Loucy (cell line): ENCODE data around the gene OR1F1.
A peak's percentile ranks its signal among the peaks of the same experiment; 100 is the strongest.

Source experiments
- H2AFZ ChIP-seq: fragments of 200-600 bp; sonication (generic); 2 replicates; pipeline ENCODE4 v1.6.0; 2016; ENCODE audit warnings: antibody characterized with exemption, mild to moderate bottlenecking, low read length, moderate library complexity
- H3F3A ChIP-seq: fragments of 200-600 bp; 2 replicates; pipeline ENCODE4 v1.6.0; 2016; ENCODE audit warnings: antibody characterized with exemption, low read depth, mild to moderate bottlenecking
- H3K27me3 ChIP-seq: fragments of 200-600 bp; sonication (generic); 2 replicates; pipeline ENCODE4 v1.6.1; 2014; ENCODE audit warnings: low read length, mild to moderate bottlenecking; ENCODE audit not compliant: insufficient read depth, poor library complexity, severe bottlenecking
- H3K36me3 ChIP-seq: fragments of 200-600 bp; sonication (generic); 2 replicates; pipeline ENCODE4 v1.6.1; 2016; ENCODE audit warnings: low read length; ENCODE audit not compliant: insufficient read depth
- H3K4me1 ChIP-seq: fragments of 200-600 bp; sonication (generic); 2 replicates; pipeline ENCODE4 v1.5.1; 2014; ENCODE audit warnings: low read length, mild to moderate bottlenecking; ENCODE audit not compliant: insufficient read depth, poor library complexity, severe bottlenecking
- H3K4me2 ChIP-seq: fragments of 200-600 bp; sonication (generic); 2 replicates; pipeline ENCODE4 v1.6.0; 2014; ENCODE audit warnings: antibody characterized with exemption, low read length, low read depth, mild to moderate bottlenecking; ENCODE audit not compliant: poor library complexity, severe bottlenecking
- H3K4me3 ChIP-seq: fragments of 200-600 bp; sonication (generic); 2 replicates; pipeline ENCODE4 v1.5.1; 2014; ENCODE audit warnings: low read length, mild to moderate bottlenecking, mixed read lengths; ENCODE audit not compliant: poor library complexity, severe bottlenecking
- H3K79me2 ChIP-seq: fragments of 200-600 bp; sonication (generic); 2 replicates; pipeline ENCODE4 v1.6.1; 2014; ENCODE audit warnings: low read length; ENCODE audit not compliant: insufficient read depth
- H3K9ac ChIP-seq: fragments of 200-600 bp; sonication (generic); 2 replicates; pipeline ENCODE4 v1.6.0; 2014; ENCODE audit warnings: mild to moderate bottlenecking, low read depth, low read length, moderate library complexity; ENCODE audit not compliant: poor library complexity, severe bottlenecking
- H3K9me2 ChIP-seq: fragments of 200-600 bp; sonication (generic); replicated peaks from 2 replicates; pipeline ENCODE4 v1.6.1; 2016; ENCODE audit warnings: low read depth, low read length, mixed read lengths
- H3K9me3 ChIP-seq: fragments of 200-600 bp; sonication (generic); 2 replicates; pipeline ENCODE4 v1.6.1; 2014; ENCODE audit warnings: mild to moderate bottlenecking, antibody characterized with exemption, low read length, low read depth; ENCODE audit not compliant: insufficient read depth
- H4K20me1 ChIP-seq: fragments of 200-600 bp; sonication (generic); 2 replicates; pipeline ENCODE4 v1.6.0; 2014; ENCODE audit warnings: antibody characterized with exemption, low read length, mild to moderate bottlenecking; ENCODE audit not compliant: insufficient read depth, poor library complexity, severe bottlenecking
- CTCF ChIP-seq: fragments of 200-600 bp; sonication (generic); conservative IDR thresholded peaks from 2 replicates; pipeline ENCODE4 v1.5.1; 2014; ENCODE audit warnings: mild to moderate bottlenecking, antibody characterized with exemption, low read length
- EZH2phosphoT487 ChIP-seq: fragments of 200-600 bp; IDR thresholded peaks from 2 replicates; pipeline ENCODE4 v1.6.1; 2018; ENCODE audit warnings: antibody characterized with exemption, mild to moderate bottlenecking, moderate library complexity, borderline replicate concordance

Gene OR1F1

GRCh38 chr16:3158026-3158509 is 29.9 kb upstream of the OR1F1 start:
- Histone ChIP-seq H3K27me3 (no peaks in the 10 kb centered on the region), H3K9ac (peak overlapping the region; percentile 94), H3F3A (no peaks in the 10 kb centered on the region; the same call in 1 of the 2 replicates), H3K4me2 (peak overlapping the region; percentile 68), H3K36me3 (no peaks in the 10 kb centered on the region), H3K4me1 (no peaks in the 10 kb centered on the region), H3K79me2 (0 out of 2 replicates have a peak, but pooled peaks cover 3% of the 10 kb centered on the region), H3K4me3 (peak overlapping the region; percentile 94), H2AFZ (peak overlapping the region; percentile 40; the same call in 1 of the 2 replicates), H4K20me1 (no peaks in the 10 kb centered on the region), H3K9me3 (no peaks in the 10 kb centered on the region), H3K9me2 (no peaks in the 10 kb centered on the region)
- no peak for TF ChIP-seq CTCF
- no peak for TF ChIP-seq EZH2phosphoT487

- Histone ChIP-seq H3K79me2 (0 out of 2 replicates have a peak, but pooled peaks cover 3% of the 10 kb centered on the region), H3K36me3 (no peaks in the 10 kb centered on the region), H3K9ac (peak overlapping the region; percentile 94), H3K27me3 (no peaks in the 10 kb centered on the region), H3K9me3 (no peaks in the 10 kb centered on the region), H3K9me2 (no peaks in the 10 kb centered on the region), H3K4me3 (peak overlapping the region; percentile 94), H3F3A (no peaks in the 10 kb centered on the region; the same call in 1 of the 2 replicates), H3K4me2 (peak overlapping the region; percentile 73), H4K20me1 (no peaks in the 10 kb centered on the region), H3K4me1 (peaks cover 5% of the 10 kb centered on the region), H2AFZ (peak overlapping the region; percentile 84)
- TF ChIP-seq EZH2phosphoT487 (no peak), CTCF (no peak)
These were observed 29.3 kb upstream of the OR1F1 start for GRCh38 chr16:3158510-3159314.

GRCh38 chr16:3161235-3162018 is 26.6 kb upstream of the OR1F1 start:
- no peak overlapping the region for H3K4me3 ChIP-seq
- H3K79me2 ChIP-seq, result 0 out of 2 replicates have a peak, but pooled peaks cover 3% of the 10 kb centered on the region
- no peak overlapping the region for H2AFZ ChIP-seq
- H3K4me2 ChIP-seq, result no peak overlapping the region
- no peaks in the 10 kb centered on the region for H3K9me2 ChIP-seq
- H3K36me3 ChIP-seq, result no peaks in the 10 kb centered on the region
- no peaks in the 10 kb centered on the region for H3K27me3 ChIP-seq
- H3K9me3 ChIP-seq, result no peaks in the 10 kb centered on the region
- TF ChIP-seq CTCF, result no peak
- TF ChIP-seq EZH2phosphoT487, result no peak
- no peak overlapping the region for H3K9ac ChIP-seq
- H3F3A ChIP-seq, result no peaks in the 10 kb centered on the region; the same call in 1 of the 2 replicates
- no peaks in the 10 kb centered on the region for H4K20me1 ChIP-seq
- peaks cover 14% of the 10 kb centered on the region for H3K4me1 ChIP-seq
